AG04449 (cell line): Measurements from ENCODE around the gene ARPC1B.

ENCODE experiments used
- CTCF ChIA-PET: fragments of 350-600 bp; formaldehyde crosslinking; extraction: SDS; loops from one replicate; lab custom pipeline; 2021; ENCODE audit warnings: antibody characterized with exemption; lab: Yijun Ruan, JAX
- POLR2A ChIA-PET: fragments of 400-600, 350-600 bp; formaldehyde crosslinking; extraction: SDS; loops from one replicate; lab custom pipeline; 2020; ENCODE audit warnings: antibody characterized with exemption, inconsistent platforms; lab: Yijun Ruan, JAX
- DNase-seq: peaks from one replicate; pipeline ENCODE4 v3.0.0-alpha.2; 2010; ENCODE audit warnings: low read depth, low spot score
- H3K4me3 ChIP-seq: 2 replicates; pipeline ENCODE4 v1.5.1; 2011; ENCODE audit warnings: low read depth, mild to moderate bottlenecking, control low read depth, low read length
- TF ChIP-seq, protein P1 (sequence below): IDR thresholded peaks from one replicate; pipeline ENCODE4 v1.5.1; 2011; ENCODE audit warnings: mild to moderate bottlenecking, moderate library complexity, low read length, control low read depth, inconsistent platforms; ENCODE audit not compliant: insufficient read depth; ENCODE audit errors: missing control alignments

ARPC1B gene

GRCh38 chr7:99396418-99397296 is 22.1 kb downstream of the ARPC1B start:
- POLR2A ChIA-PET, result no interaction called here
- CTCF ChIA-PET, result interaction anchor here (0.5 kb wide), 1 partner anchor 13 kb away, joined by 3 read pairs; no protein-coding TSS in a partner anchor
- H3K4me3 ChIP-seq, result no peak overlapping the region
- TF ChIP-seq, protein P1, sequence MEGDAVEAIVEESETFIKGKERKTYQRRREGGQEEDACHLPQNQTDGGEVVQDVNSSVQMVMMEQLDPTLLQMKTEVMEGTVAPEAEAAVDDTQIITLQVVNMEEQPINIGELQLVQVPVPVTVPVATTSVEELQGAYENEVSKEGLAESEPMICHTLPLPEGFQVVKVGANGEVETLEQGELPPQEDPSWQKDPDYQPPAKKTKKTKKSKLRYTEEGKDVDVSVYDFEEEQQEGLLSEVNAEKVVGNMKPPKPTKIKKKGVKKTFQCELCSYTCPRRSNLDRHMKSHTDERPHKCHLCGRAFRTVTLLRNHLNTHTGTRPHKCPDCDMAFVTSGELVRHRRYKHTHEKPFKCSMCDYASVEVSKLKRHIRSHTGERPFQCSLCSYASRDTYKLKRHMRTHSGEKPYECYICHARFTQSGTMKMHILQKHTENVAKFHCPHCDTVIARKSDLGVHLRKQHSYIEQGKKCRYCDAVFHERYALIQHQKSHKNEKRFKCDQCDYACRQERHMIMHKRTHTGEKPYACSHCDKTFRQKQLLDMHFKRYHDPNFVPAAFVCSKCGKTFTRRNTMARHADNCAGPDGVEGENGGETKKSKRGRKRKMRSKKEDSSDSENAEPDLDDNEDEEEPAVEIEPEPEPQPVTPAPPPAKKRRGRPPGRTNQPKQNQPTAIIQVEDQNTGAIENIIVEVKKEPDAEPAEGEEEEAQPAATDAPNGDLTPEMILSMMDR, result no peak
- no peak for DNase-seq

DNA sequence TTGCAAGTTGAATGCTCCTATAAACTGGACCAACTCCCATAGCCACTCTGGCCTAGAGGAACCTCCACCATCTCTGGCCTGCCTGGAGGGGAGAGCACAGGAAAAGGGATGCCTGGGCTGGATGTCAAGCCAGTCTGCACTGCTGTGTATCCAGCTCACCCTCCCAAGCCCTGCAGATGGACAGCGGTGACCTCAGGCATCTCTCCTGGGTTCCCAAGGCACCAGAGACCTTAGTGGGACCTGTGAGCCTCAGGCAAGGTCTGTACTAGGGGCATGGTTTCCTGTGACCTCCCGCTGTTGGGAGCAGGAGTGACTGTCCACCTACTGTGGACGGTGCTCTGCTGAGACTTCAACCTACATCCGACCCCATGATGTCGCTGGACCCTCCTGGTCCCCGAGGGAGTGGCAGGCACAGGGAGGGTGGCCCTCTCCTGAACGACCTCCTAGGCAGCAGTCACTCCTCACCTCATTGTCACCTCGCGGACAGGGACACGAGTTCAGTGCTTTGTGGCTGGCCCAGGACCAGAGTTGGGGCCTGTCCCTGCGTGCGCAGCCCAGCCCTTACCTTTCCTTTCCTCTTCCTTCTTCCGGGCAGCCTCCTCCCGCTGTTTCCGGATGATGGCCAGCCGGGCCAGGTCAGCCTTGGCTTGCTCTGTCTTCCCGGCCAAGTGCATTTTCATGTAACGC is 22.9 kb downstream of the ARPC1B start:
- no peak for DNase-seq
- TF ChIP-seq, protein P1, result no peak
- no peak overlapping the region for H3K4me3 ChIP-seq
- POLR2A ChIA-PET, result interaction anchor here (3.4 kb wide), 1 partner anchor 11 kb away, joined by 21 read pairs; the partner anchor contains the start of genes BUD31 and PDAP1
- CTCF ChIA-PET, result interaction anchor here (0.5 kb wide), 1 partner anchor 13 kb away, joined by 3 read pairs; no protein-coding TSS in a partner anchor

DNA sequence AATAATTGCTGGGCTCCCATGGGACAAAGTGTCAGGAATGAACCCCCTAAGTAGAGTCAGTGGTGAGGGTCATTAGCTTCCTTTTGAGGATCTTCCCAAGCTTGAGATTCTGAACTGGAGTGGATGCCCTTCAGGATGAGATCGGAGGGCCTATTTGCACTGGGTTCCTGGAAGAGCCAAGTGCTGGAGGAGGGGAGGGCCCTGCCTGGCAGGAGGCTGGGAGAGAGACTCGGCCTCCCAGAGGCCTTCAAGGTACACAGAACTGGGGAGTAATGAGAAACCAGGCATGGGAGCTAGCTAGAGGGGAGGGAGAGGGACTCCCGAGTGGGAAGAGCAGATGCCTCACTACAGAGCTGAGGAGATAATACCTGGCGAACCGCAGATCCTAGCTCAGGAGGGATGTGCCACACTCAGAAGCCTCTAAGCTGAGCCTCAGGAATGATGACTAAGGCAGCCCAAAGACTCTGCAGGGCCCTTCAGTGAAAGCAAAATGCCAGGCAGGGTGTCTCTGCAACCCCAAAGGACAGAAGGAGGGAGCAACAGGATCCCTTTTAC is 24.4 kb downstream of the ARPC1B start:
- H3K4me3 ChIP-seq, result no peak overlapping the region
- ChIA-PET POLR2A (interaction anchor here (0.5 to 3.4 kb wide), 2 partner anchors 9 to 35 kb away, joined by 3 to 21 read pairs; partner anchors contain the start of genes BUD31 and PDAP1), CTCF (no interaction called here)
- no peak for DNase-seq
- TF ChIP-seq, protein P1, result no peak

- H3K4me3 ChIP-seq, result no peak overlapping the region
- ChIA-PET POLR2A (interaction anchor here (0.5 to 3.4 kb wide), 2 partner anchors 8 to 34 kb away, joined by 3 to 21 read pairs; partner anchors contain the start of genes BUD31 and PDAP1), CTCF (interaction anchor here (1.4 kb wide), 1 partner anchor 13 kb away, joined by 3 read pairs; no protein-coding TSS in a partner anchor)
- TF ChIP-seq, protein P1, result no peak
- DNase-seq, result no peak
Measured at GRCh38 chr7:99399597-99399996, 25.1 kb downstream of the ARPC1B start.

GRCh38 chr7:99402854-99403253 is 28.3 kb downstream of the ARPC1B start:
- TF ChIP-seq, protein P1, result no peak
- no peak overlapping the region for H3K4me3 ChIP-seq
- POLR2A ChIA-PET, result no interaction called here
- CTCF ChIA-PET, result no interaction called here
- no peak for DNase-seq
